Astrocyte (in vitro differentiated cells and primary cell): ENCODE data around the gene PI4KA. TPM values are rescaled to one million over a fixed set of nuclear protein-coding genes. Genes with fewer than 3 reads are reported as not detected.

Experiments used
- DNase-seq: peaks from one replicate; pipeline ENCODE4 v3.0.0-alpha.2; 2010; ENCODE audit warnings: low read depth
- FAIRE-seq: peaks from 2 replicates; lab custom pipeline; 2011; peaks lifted over from hg19 to GRCh38; lab: Jason Lieb, UNC
- H2AFZ ChIP-seq: 2 replicates; pipeline ENCODE4 v1.6.0; 2012; ENCODE audit warnings: low read depth, low read length, inconsistent platforms
- H3K27ac ChIP-seq: 2 replicates; pipeline ENCODE4 v1.5.1; 2011; ENCODE audit warnings: low read depth, low read length, inconsistent platforms
- H3K27me3 ChIP-seq: 2 replicates; pipeline ENCODE4 v1.6.0; 2011; ENCODE audit warnings: low read length, inconsistent platforms; ENCODE audit not compliant: insufficient read depth
- H3K36me3 ChIP-seq: 2 replicates; pipeline ENCODE4 v1.5.1; 2011; ENCODE audit warnings: low read length, inconsistent platforms; ENCODE audit not compliant: insufficient read depth
- H3K4me1 ChIP-seq: 2 replicates; pipeline ENCODE4 v1.5.1; 2011; ENCODE audit warnings: low read length, inconsistent platforms; ENCODE audit not compliant: insufficient read depth
- H3K4me2 ChIP-seq: 2 replicates; pipeline ENCODE4 v1.6.0; 2012; ENCODE audit warnings: low read length, inconsistent platforms
- H3K4me3 ChIP-seq: 2 replicates; pipeline ENCODE4 v1.5.1; 2011; ENCODE audit warnings: low read depth, mild to moderate bottlenecking, low read length, inconsistent platforms; ENCODE audit not compliant: insufficient read depth
- H3K79me2 ChIP-seq: 2 replicates; pipeline ENCODE4 v1.6.0; 2012; ENCODE audit warnings: mild to moderate bottlenecking, low read length, inconsistent platforms; ENCODE audit not compliant: insufficient read depth
- H3K9ac ChIP-seq: 2 replicates; pipeline ENCODE4 v1.6.0; 2012; ENCODE audit warnings: mild to moderate bottlenecking, low read length, inconsistent platforms
- H3K9me3 ChIP-seq: 2 replicates; pipeline ENCODE4 v1.5.1; 2012; ENCODE audit warnings: low read depth, mild to moderate bottlenecking, low read length, inconsistent platforms; ENCODE audit not compliant: insufficient read depth
- H4K20me1 ChIP-seq: 2 replicates; pipeline ENCODE4 v1.6.0; 2012; ENCODE audit warnings: low read length, inconsistent platforms; ENCODE audit not compliant: insufficient read depth
- H3K27ac Mint-ChIP-seq: one replicate; pipeline ENCODE4 v1.8.0; 2021; ENCODE audit warnings: mild to moderate bottlenecking, mixed read lengths; ENCODE audit not compliant: unreplicated experiment
- H3K27me3 Mint-ChIP-seq: one replicate; pipeline ENCODE4 v1.8.0; 2021; ENCODE audit warnings: low read depth, mixed read lengths; ENCODE audit not compliant: unreplicated experiment
- H3K36me3 Mint-ChIP-seq: one replicate; pipeline ENCODE4 v1.8.0; 2021; ENCODE audit warnings: low read depth, mixed read lengths; ENCODE audit not compliant: unreplicated experiment
- H3K4me1 Mint-ChIP-seq: one replicate; pipeline ENCODE4 v1.8.0; 2021; ENCODE audit warnings: low read depth, mixed read lengths; ENCODE audit not compliant: unreplicated experiment
- H3K4me3 Mint-ChIP-seq: one replicate; pipeline ENCODE4 v1.8.0; 2021; ENCODE audit warnings: mild to moderate bottlenecking, moderate library complexity, mixed read lengths; ENCODE audit not compliant: unreplicated experiment
- H3K9me3 Mint-ChIP-seq: one replicate; pipeline ENCODE4 v1.8.0; 2021; ENCODE audit warnings: mild to moderate bottlenecking, mixed read lengths; ENCODE audit not compliant: unreplicated experiment
- CTCF ChIP-seq: IDR thresholded peaks from 2 replicates; pipeline ENCODE4 v1.5.1; 2011; ENCODE audit warnings: low read depth, mild to moderate bottlenecking, inconsistent platforms, low read length, moderate library complexity; ENCODE audit not compliant: insufficient read depth
- EZH2 ChIP-seq: IDR thresholded peaks from 2 replicates; pipeline ENCODE4 v1.6.1; 2012; ENCODE audit warnings: mild to moderate bottlenecking, low read length, inconsistent platforms; ENCODE audit not compliant: insufficient read depth
- total RNA-seq: library from RNA; stranded (reverse); gene quantifications from 2 replicates; pipeline ENCODE4 v1.2.1, GENCODE V29; 2021

PI4KA gene
- total RNA-seq, 1 donor from 2014 or later: 35.9 TPM

GRCh38 chr22:20659920-20660319 is 198.7 kb downstream of the PI4KA start:
- no peaks in the 10 kb centered on the region for H3K79me2 ChIP-seq
- no peak overlapping the region for H3K4me2 ChIP-seq
- H3K9me3 Mint-ChIP-seq: no peaks in the 10 kb centered on the region
- no peak for DNase-seq
- no peak overlapping the region for H3K4me3 Mint-ChIP-seq
- no peak overlapping the region for H3K27ac ChIP-seq
- H3K27ac Mint-ChIP-seq: no peak overlapping the region
- H3K36me3 Mint-ChIP-seq: no peaks in the 10 kb centered on the region
- no peaks in the 10 kb centered on the region for H3K36me3 ChIP-seq
- H2AFZ ChIP-seq: no peak overlapping the region
- H4K20me1 ChIP-seq: no peaks in the 10 kb centered on the region
- TF ChIP-seq EZH2: no peak
- no peak for TF ChIP-seq CTCF
- H3K4me1 Mint-ChIP-seq: no peaks in the 10 kb centered on the region
- H3K27me3 ChIP-seq: peaks cover 7% of the 10 kb centered on the region
- no peaks in the 10 kb centered on the region for H3K4me1 ChIP-seq
- H3K9ac ChIP-seq: no peak overlapping the region
- peaks cover 2% of the 10 kb centered on the region for H3K9me3 ChIP-seq
- H3K27me3 Mint-ChIP-seq: peaks cover 34% of the 10 kb centered on the region
- FAIRE-seq: no peak
- H3K4me3 ChIP-seq: no peak overlapping the region

GRCh38 chr22:20659258-20659657 is 199.4 kb downstream of the PI4KA start:
- Histone ChIP-seq H3K27ac (no peak overlapping the region), H4K20me1 (no peaks in the 10 kb centered on the region), H3K9me3 (peaks cover 2% of the 10 kb centered on the region), H3K9ac (no peak overlapping the region), H3K4me1 (no peaks in the 10 kb centered on the region), H3K4me2 (no peak overlapping the region), H3K79me2 (no peaks in the 10 kb centered on the region), H2AFZ (no peak overlapping the region), H3K4me3 (no peak overlapping the region), H3K27me3 (peaks cover 7% of the 10 kb centered on the region), H3K36me3 (no peaks in the 10 kb centered on the region)
- H3K27me3 Mint-ChIP-seq: peaks cover 34% of the 10 kb centered on the region
- FAIRE-seq (no peak), DNase-seq (no peak)
- no peak overlapping the region for H3K4me3 Mint-ChIP-seq
- H3K9me3 Mint-ChIP-seq: no peaks in the 10 kb centered on the region
- TF ChIP-seq EZH2 (no peak), CTCF (no peak)
- no peaks in the 10 kb centered on the region for H3K36me3 Mint-ChIP-seq
- no peak overlapping the region for H3K27ac Mint-ChIP-seq
- no peaks in the 10 kb centered on the region for H3K4me1 Mint-ChIP-seq

- peaks cover 7% of the 10 kb centered on the region for H3K27me3 ChIP-seq
- TF ChIP-seq CTCF (no peak), EZH2 (no peak)
- H3K4me1 ChIP-seq: no peaks in the 10 kb centered on the region
- H3K4me3 ChIP-seq: no peak overlapping the region
- FAIRE-seq (no peak), DNase-seq (no peak)
- no peaks in the 10 kb centered on the region for H3K79me2 ChIP-seq
- H3K4me1 Mint-ChIP-seq: no peaks in the 10 kb centered on the region
- H3K4me3 Mint-ChIP-seq: no peak overlapping the region
- no peak overlapping the region for H3K27ac Mint-ChIP-seq
- H3K36me3 Mint-ChIP-seq: no peaks in the 10 kb centered on the region
- H3K9me3 ChIP-seq: peaks cover 2% of the 10 kb centered on the region
- no peak overlapping the region for H3K9ac ChIP-seq
- H3K4me2 ChIP-seq: no peak overlapping the region
- H3K36me3 ChIP-seq: no peaks in the 10 kb centered on the region
- H3K27me3 Mint-ChIP-seq: peaks cover 34% of the 10 kb centered on the region
- no peaks in the 10 kb centered on the region for H4K20me1 ChIP-seq
- H2AFZ ChIP-seq: no peak overlapping the region
- H3K9me3 Mint-ChIP-seq: no peaks in the 10 kb centered on the region
- no peak overlapping the region for H3K27ac ChIP-seq
Measured at GRCh38 chr22:20658433-20659222, 200.0 kb downstream of the PI4KA start.
